ENCODE measurements around the gene EGFL7. TPM values are rescaled to one million over a fixed set of nuclear protein-coding genes. Genes with fewer than 3 reads are reported as not detected.
A peak's percentile ranks its signal among the peaks of the same experiment; 100 is the strongest.

Gene EGFL7
- total RNA-seq, 2 donors from 2014 or later: 5.7 TPM; not detected in 1

- ATAC-seq (no peak), DNase-seq (no peak)
- Mint-ChIP-seq H3K27ac (no peak overlapping the region), H3K4me1 (peaks cover 4% of the 10 kb centered on the region), H3K27me3 (peaks cover 13% of the 10 kb centered on the region), H3K36me3 (ENCODE audit: low read depth) (no peaks in the 10 kb centered on the region), H3K4me3 (no peak overlapping the region)
- H3K9me3 ChIP-seq (ENCODE audit: control insufficient read depth, low read length, poor library complexity, severe bottlenecking): no peaks in the 10 kb centered on the region
Observed at GRCh38 chr9:136620441-136621018, 42.2 kb upstream of the EGFL7 start.

- H3K4me1 Mint-ChIP-seq: peaks cover 4% of the 10 kb centered on the region
- H3K9me3 ChIP-seq (ENCODE audit: control insufficient read depth, low read length, poor library complexity, severe bottlenecking): no peaks in the 10 kb centered on the region
- ATAC-seq: no peak
- H3K36me3 Mint-ChIP-seq (ENCODE audit: low read depth): no peaks in the 10 kb centered on the region
- no peak for DNase-seq
- peaks cover 12% of the 10 kb centered on the region for H3K27me3 Mint-ChIP-seq
- no peak overlapping the region for H3K27ac Mint-ChIP-seq
- no peak overlapping the region for H3K4me3 Mint-ChIP-seq
Observed at GRCh38 chr9:136621019-136621733, 41.5 kb upstream of the EGFL7 start.

- ATAC-seq: no peak
Observed at GRCh38 chr9:136621734-136622093, 41.0 kb upstream of the EGFL7 start.

GRCh38 chr9:136622538-136622948 lies 40.2 kb upstream of the EGFL7 start:
- H3K27me3 Mint-ChIP-seq: peaks cover 12% of the 10 kb centered on the region
- H3K36me3 Mint-ChIP-seq (ENCODE audit: low read depth): no peaks in the 10 kb centered on the region
- no peak overlapping the region for H3K4me3 Mint-ChIP-seq
- H3K4me1 Mint-ChIP-seq: peaks cover 2% of the 10 kb centered on the region
- no peak for ATAC-seq
- H3K9me3 ChIP-seq (ENCODE audit: control insufficient read depth, low read length, poor library complexity, severe bottlenecking): no peaks in the 10 kb centered on the region
- no peak overlapping the region for H3K27ac Mint-ChIP-seq
- no peak for DNase-seq

More at GRCh38 chr9:136621734-136622093, 41.0 kb upstream of the EGFL7 start:
- Mint-ChIP-seq H3K4me1 (peaks cover 4% of the 10 kb centered on the region), H3K4me3 (no peak overlapping the region), H3K27ac (no peak overlapping the region), H3K27me3 (peaks cover 12% of the 10 kb centered on the region), H3K36me3 (ENCODE audit: low read depth) (no peaks in the 10 kb centered on the region)
- no peaks in the 10 kb centered on the region for H3K9me3 ChIP-seq (ENCODE audit: control insufficient read depth, low read length, poor library complexity, severe bottlenecking)
- no peak for DNase-seq

GRCh38 chr9:136623016-136623841 lies 39.5 kb upstream of the EGFL7 start:
- DNase-seq (no peak), ATAC-seq (no peak)
- no peaks in the 10 kb centered on the region for H3K4me1 Mint-ChIP-seq
- H3K27me3 Mint-ChIP-seq: peaks cover 12% of the 10 kb centered on the region
- no peak overlapping the region for H3K27ac Mint-ChIP-seq
- H3K36me3 Mint-ChIP-seq (ENCODE audit: low read depth): no peaks in the 10 kb centered on the region
- H3K9me3 ChIP-seq (ENCODE audit: control insufficient read depth, low read length, poor library complexity, severe bottlenecking): no peaks in the 10 kb centered on the region
- H3K4me3 Mint-ChIP-seq: no peak overlapping the region

GRCh38 chr9:136623842-136624183 lies 38.9 kb upstream of the EGFL7 start:
- H3K36me3 Mint-ChIP-seq (ENCODE audit: low read depth): no peaks in the 10 kb centered on the region
- no peak overlapping the region for H3K4me3 Mint-ChIP-seq
- no peaks in the 10 kb centered on the region for H3K9me3 ChIP-seq (ENCODE audit: control insufficient read depth, low read length, poor library complexity, severe bottlenecking)
- DNase-seq (no peak), ATAC-seq (no peak)
- peaks cover 12% of the 10 kb centered on the region for H3K27me3 Mint-ChIP-seq
- no peak overlapping the region for H3K27ac Mint-ChIP-seq
- no peaks in the 10 kb centered on the region for H3K4me1 Mint-ChIP-seq

GRCh38 chr9:136624184-136624951 lies 38.3 kb upstream of the EGFL7 start:
- Mint-ChIP-seq H3K4me1 (no peaks in the 10 kb centered on the region), H3K4me3 (no peak overlapping the region), H3K27me3 (peaks cover 7% of the 10 kb centered on the region), H3K27ac (no peak overlapping the region), H3K36me3 (ENCODE audit: low read depth) (no peaks in the 10 kb centered on the region)
- H3K9me3 ChIP-seq (ENCODE audit: control insufficient read depth, low read length, poor library complexity, severe bottlenecking): no peaks in the 10 kb centered on the region
- no peak for DNase-seq
- ATAC-seq: no peak

GRCh38 chr9:136625101-136626065 lies 37.3 kb upstream of the EGFL7 start:
- no peaks in the 10 kb centered on the region for H3K36me3 Mint-ChIP-seq (ENCODE audit: low read depth)
- no peak overlapping the region for H3K27ac Mint-ChIP-seq
- H3K4me3 Mint-ChIP-seq: no peak overlapping the region
- peaks cover 10% of the 10 kb centered on the region for H3K27me3 Mint-ChIP-seq
- no peaks in the 10 kb centered on the region for H3K9me3 ChIP-seq (ENCODE audit: control insufficient read depth, low read length, poor library complexity, severe bottlenecking)
- no peaks in the 10 kb centered on the region for H3K4me1 Mint-ChIP-seq
- DNase-seq (no peak), ATAC-seq (no peak)

- Mint-ChIP-seq H3K36me3 (ENCODE audit: low read depth) (no peaks in the 10 kb centered on the region), H3K4me3 (no peak overlapping the region), H3K27ac (no peak overlapping the region), H3K4me1 (no peaks in the 10 kb centered on the region), H3K27me3 (peaks cover 10% of the 10 kb centered on the region)
- DNase-seq: no peak
- no peak for ATAC-seq
- no peaks in the 10 kb centered on the region for H3K9me3 ChIP-seq (ENCODE audit: control insufficient read depth, low read length, poor library complexity, severe bottlenecking)
Observed at GRCh38 chr9:136626066-136626725, 36.5 kb upstream of the EGFL7 start.

GRCh38 chr9:136626740-136627642 lies 35.7 kb upstream of the EGFL7 start:
- Mint-ChIP-seq H3K27me3 (peaks cover 10% of the 10 kb centered on the region), H3K27ac (peak overlapping the region; percentile 47), H3K4me3 (no peak overlapping the region), H3K4me1 (no peaks in the 10 kb centered on the region), H3K36me3 (ENCODE audit: low read depth) (no peaks in the 10 kb centered on the region)
- H3K9me3 ChIP-seq (ENCODE audit: control insufficient read depth, low read length, poor library complexity, severe bottlenecking): no peaks in the 10 kb centered on the region
- ATAC-seq (no peak), DNase-seq (no peak)

GRCh38 chr9:136627703-136628102 lies 35.0 kb upstream of the EGFL7 start:
- H3K36me3 Mint-ChIP-seq (ENCODE audit: low read depth): no peaks in the 10 kb centered on the region
- H3K4me3 Mint-ChIP-seq: no peak overlapping the region
- peak overlapping the region; percentile 47 for H3K27ac Mint-ChIP-seq
- no peak for DNase-seq
- no peaks in the 10 kb centered on the region for H3K9me3 ChIP-seq (ENCODE audit: control insufficient read depth, low read length, poor library complexity, severe bottlenecking)
- H3K4me1 Mint-ChIP-seq: no peaks in the 10 kb centered on the region
- no peak for ATAC-seq
- H3K27me3 Mint-ChIP-seq: peaks cover 10% of the 10 kb centered on the region
